GM23338 (cell line): ENCODE results near the gene PDE2A. TPM values are rescaled to one million over a fixed set of nuclear protein-coding genes. Genes with fewer than 3 reads are reported as not detected.

ENCODE experiments used
- ATAC-seq: fragments of 200-7000 bp; cut with Tn5 transposase; 3 replicates; pipeline ENCODE4 v1.9.1; 2020
- DNase-seq: peaks from one replicate; pipeline ENCODE4 v3.0.0-alpha.2; 2015; ENCODE audit warnings: low spot score
- H2AFZ ChIP-seq: fragments of 200-600 bp; sonication (generic); 2 replicates; pipeline ENCODE4 v1.8.0; 2016; ENCODE audit warnings: antibody characterized with exemption, mild to moderate bottlenecking, moderate library complexity
- H3F3A ChIP-seq: fragments of 200-600 bp; sonication (generic); replicated peaks from 2 replicates; pipeline ENCODE4 v1.8.0; 2017; ENCODE audit warnings: antibody characterized with exemption, mixed run types, low read depth
- H3K27ac ChIP-seq: fragments of 200-600 bp; sonication (generic); 2 replicates; pipeline ENCODE4 v1.6.1; 2016; ENCODE audit warnings: low read depth
- H3K27me3 ChIP-seq: fragments of 200-600 bp; sonication (generic); 2 replicates; pipeline ENCODE4 v1.8.0; 2016; ENCODE audit warnings: mild to moderate bottlenecking, mixed run types, moderate library complexity; ENCODE audit not compliant: insufficient read depth
- H3K36me3 ChIP-seq: fragments of 200-600 bp; sonication (generic); 2 replicates; pipeline ENCODE4 v1.8.0; 2016; ENCODE audit warnings: mild to moderate bottlenecking; ENCODE audit not compliant: insufficient read depth
- H3K4me1 ChIP-seq: fragments of 200-600 bp; sonication (generic); 2 replicates; pipeline ENCODE4 v1.8.0; 2016; ENCODE audit warnings: mild to moderate bottlenecking, moderate library complexity; ENCODE audit not compliant: insufficient read depth
- H3K4me2 ChIP-seq: fragments of 200-600 bp; sonication (generic); 2 replicates; pipeline ENCODE4 v1.7.1; 2017; ENCODE audit warnings: mixed run types
- H3K4me3 ChIP-seq: fragments of 200-600 bp; sonication (generic); 2 replicates; pipeline ENCODE4 v1.6.1; 2016; ENCODE audit warnings: mixed run types
- H3K79me2 ChIP-seq: fragments of 200-600 bp; sonication (generic); replicated peaks from 2 replicates; pipeline ENCODE4 v1.8.0; 2017; ENCODE audit warnings: mild to moderate bottlenecking; ENCODE audit not compliant: insufficient read depth
- H3K9me2 ChIP-seq: fragments of 200-600 bp; sonication (generic); 2 replicates; pipeline ENCODE4 v1.8.0; 2017; ENCODE audit not compliant: insufficient read depth
- H4K20me1 ChIP-seq: fragments of 200-600 bp; sonication (generic); replicated peaks from 2 replicates; pipeline ENCODE4 v1.8.0; 2017; ENCODE audit warnings: mild to moderate bottlenecking; ENCODE audit not compliant: insufficient read depth
- H3K27ac Mint-ChIP-seq: 2 replicates; pipeline ENCODE4 v1.8.0; 2020; ENCODE audit warnings: inconsistent platforms, mild to moderate bottlenecking, moderate library complexity, mixed read lengths
- H3K27me3 Mint-ChIP-seq: 3 replicates; pipeline ENCODE4 v1.8.0; 2022; ENCODE audit warnings: low read depth, mild to moderate bottlenecking, moderate library complexity, mixed read lengths, inconsistent platforms; ENCODE audit not compliant: insufficient read depth, poor library complexity
- H3K36me3 Mint-ChIP-seq: 3 replicates; pipeline ENCODE4 v1.8.0; 2021; ENCODE audit warnings: low read depth, mild to moderate bottlenecking, inconsistent platforms, moderate library complexity, mixed read lengths
- H3K4me1 Mint-ChIP-seq: 3 replicates; pipeline ENCODE4 v1.8.0; 2020; ENCODE audit warnings: mild to moderate bottlenecking, inconsistent platforms, mixed read lengths
- H3K4me3 Mint-ChIP-seq: 3 replicates; pipeline ENCODE4 v1.8.0; 2021; ENCODE audit warnings: moderate library complexity, mild to moderate bottlenecking, inconsistent platforms, mixed read lengths
- H3K9me3 Mint-ChIP-seq: 3 replicates; pipeline ENCODE4 v1.8.0; 2020; ENCODE audit warnings: moderate library complexity, mild to moderate bottlenecking, inconsistent platforms, mixed read lengths
- CREB1 ChIP-seq: fragments of 250-450 bp; sonication (Bioruptor Pico); IDR thresholded peaks from 2 replicates; pipeline ENCODE4 v1.5.0; 2020; ENCODE audit warnings: low read depth, mild to moderate bottlenecking, moderate library complexity
- EZH2 ChIP-seq: fragments of 200-600 bp; sonication (generic); IDR thresholded peaks from one replicate; pipeline ENCODE4 v1.8.0; 2017; ENCODE audit warnings: antibody characterized with exemption, mild to moderate bottlenecking, low read depth; ENCODE audit not compliant: unreplicated experiment
- EZH2phosphoT487 ChIP-seq: fragments of 200-600 bp; sonication (generic); IDR thresholded peaks from one replicate; pipeline ENCODE4 v1.8.1; 2018; ENCODE audit warnings: antibody characterized with exemption; ENCODE audit not compliant: unreplicated experiment
- JUNB ChIP-seq: IDR thresholded peaks from one replicate; pipeline ENCODE4 v1.6.1; 2016; ENCODE audit warnings: antibody characterized with exemption; ENCODE audit not compliant: unreplicated experiment
- NANOG ChIP-seq: IDR thresholded peaks from 2 replicates; pipeline ENCODE4 v1.6.1; 2016; ENCODE audit warnings: antibody characterized with exemption, borderline replicate concordance
- POLR2AphosphoS5 ChIP-seq: IDR thresholded peaks from 2 replicates; pipeline ENCODE4 v1.6.1; 2016; ENCODE audit warnings: antibody characterized with exemption, low read depth
- REST ChIP-seq: IDR thresholded peaks from one replicate; pipeline ENCODE4 v1.6.1; 2018; ENCODE audit warnings: antibody characterized with exemption; ENCODE audit not compliant: unreplicated experiment
- ZNF114 ChIP-seq: fragments of 250-450 bp; sonication (Bioruptor Pico); IDR thresholded peaks from 2 replicates; pipeline ENCODE4 v1.5.0; 2020; ENCODE audit warnings: mild to moderate bottlenecking, moderate library complexity
- ZNF331 ChIP-seq: fragments of 250-450 bp; sonication (Bioruptor Pico); IDR thresholded peaks from 2 replicates; pipeline ENCODE4 v1.5.0; 2020; ENCODE audit warnings: low read depth, mild to moderate bottlenecking, moderate library complexity
- polyA plus RNA-seq: library from polyadenylated mRNA; unstranded; fragments of >200 nt; fragmentation: Nextera tagmentation; extraction: Ambion mirVana; gene quantifications from 2 replicates; pipeline ENCODE4 v1.2.1, GENCODE V29; 2016
- total RNA-seq: library from RNA; depleted of rRNA; stranded (reverse); fragments of >200 nt; shearing (Covaris generic); gene quantifications from 2 replicates; pipeline ENCODE4 v1.2.3, GENCODE V29; 2014
- TF ChIP-seq, protein P1 (sequence below): IDR thresholded peaks from 2 replicates; pipeline ENCODE4 v1.6.1; 2016; ENCODE audit warnings: antibody characterized with exemption
- TF ChIP-seq, protein P2 (sequence below), 2 experiments: fragments of 200-600 bp in 1 of 2; sonication (generic) in 1 of 2; conservative IDR thresholded peaks; 2 replicates each; pipeline versions ENCODE4 v1.5.1 to v1.6.1; 2016 to 2017; ENCODE audit warnings: antibody characterized with exemption in 2 of 2, low read depth in 2 of 2, mild to moderate bottlenecking in 2 of 2, moderate library complexity in 1 of 2

PDE2A gene
- total and polyA plus RNA-seq, 2 experiments from 2014 or later = 4.3 to 16.2 TPM

DNA sequence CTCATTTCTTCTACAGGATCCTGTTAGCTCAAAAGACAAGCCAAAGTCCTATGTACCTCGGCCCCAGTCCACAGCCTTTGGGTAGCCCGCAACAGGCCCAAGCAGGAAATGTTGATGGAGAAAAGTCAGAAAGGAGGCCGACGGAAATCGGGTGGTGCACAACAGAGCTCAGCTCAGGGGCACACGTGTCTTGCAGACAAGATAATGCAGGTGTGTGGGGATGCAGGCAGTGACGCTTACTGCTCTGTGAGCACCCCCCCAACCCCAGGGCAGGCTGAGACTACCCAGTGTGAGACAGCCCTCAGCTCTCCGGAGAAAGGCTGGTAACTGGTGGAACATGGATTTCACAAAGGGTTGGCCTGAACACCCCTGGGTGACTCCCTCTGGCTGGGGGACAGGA, 4.3 kb upstream of the PDE2A start (continued):
- no peak for TF ChIP-seq REST
- no peak for TF ChIP-seq EZH2phosphoT487
- no peak for TF ChIP-seq POLR2AphosphoS5

DNA sequence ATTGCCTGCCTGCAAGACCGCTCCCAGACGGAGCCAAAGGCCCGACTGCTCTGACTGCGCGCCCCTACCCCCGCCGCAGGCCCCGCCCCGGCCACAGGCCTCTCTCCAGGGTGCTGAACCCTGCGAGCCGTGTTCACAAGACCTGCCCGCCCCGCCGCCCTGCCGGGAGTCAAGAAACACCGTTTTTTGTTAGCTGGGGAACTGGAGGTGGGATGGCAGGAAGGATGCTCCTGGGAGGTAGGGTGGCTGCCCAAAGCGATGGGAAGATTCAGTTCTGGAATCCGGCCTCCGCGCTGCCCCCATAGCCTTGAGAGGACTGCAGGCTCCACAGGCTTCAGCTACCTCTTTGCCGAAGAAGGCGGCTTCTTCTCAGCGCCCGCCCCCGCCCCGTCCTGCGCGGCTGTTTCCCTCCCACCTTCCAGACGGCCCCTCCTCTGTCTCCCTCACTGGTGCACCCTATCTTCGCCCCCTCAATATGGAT, 2.7 kb upstream of the PDE2A start:
- Mint-ChIP-seq H3K4me1 (peaks cover 55% of the 10 kb centered on the region), H3K4me3 (peak overlapping the region; percentile 66), H3K27ac (no peak overlapping the region), H3K9me3 (no peaks in the 10 kb centered on the region), H3K36me3 (no peaks in the 10 kb centered on the region), H3K27me3 (peaks cover 54% of the 10 kb centered on the region)
- H3K4me2 ChIP-seq = peak overlapping the region; percentile 81
- ATAC-seq = peak; percentile 77
- no peaks in the 10 kb centered on the region for H3K79me2 ChIP-seq
- peaks cover 32% of the 10 kb centered on the region for H3K4me1 ChIP-seq
- no peaks in the 10 kb centered on the region for H3K9me2 ChIP-seq
- H3K4me3 ChIP-seq = peak overlapping the region; percentile 50
- no peaks in the 10 kb centered on the region for H3F3A ChIP-seq
- no peak overlapping the region for H3K27ac ChIP-seq
- H4K20me1 ChIP-seq = no peaks in the 10 kb centered on the region; the same call in 1 of the 2 replicates
- H2AFZ ChIP-seq = no peak overlapping the region
- DNase-seq = peak; percentile 94
- H3K36me3 ChIP-seq = no peaks in the 10 kb centered on the region
- H3K27me3 ChIP-seq = peaks cover 66% of the 10 kb centered on the region
- no peak for TF ChIP-seq CREB1
- TF ChIP-seq POLR2AphosphoS5 = no peak
- no peak for TF ChIP-seq ZNF114 (CRISPR knock-in tag)
- TF ChIP-seq ZNF331 (CRISPR knock-in tag) = no peak
- TF ChIP-seq, protein P1, sequence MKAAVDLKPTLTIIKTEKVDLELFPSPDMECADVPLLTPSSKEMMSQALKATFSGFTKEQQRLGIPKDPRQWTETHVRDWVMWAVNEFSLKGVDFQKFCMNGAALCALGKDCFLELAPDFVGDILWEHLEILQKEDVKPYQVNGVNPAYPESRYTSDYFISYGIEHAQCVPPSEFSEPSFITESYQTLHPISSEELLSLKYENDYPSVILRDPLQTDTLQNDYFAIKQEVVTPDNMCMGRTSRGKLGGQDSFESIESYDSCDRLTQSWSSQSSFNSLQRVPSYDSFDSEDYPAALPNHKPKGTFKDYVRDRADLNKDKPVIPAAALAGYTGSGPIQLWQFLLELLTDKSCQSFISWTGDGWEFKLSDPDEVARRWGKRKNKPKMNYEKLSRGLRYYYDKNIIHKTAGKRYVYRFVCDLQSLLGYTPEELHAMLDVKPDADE = no peak
- TF ChIP-seq EZH2 = no peak
- TF ChIP-seq REST = peak; percentile 97
- TF ChIP-seq, protein P2, sequence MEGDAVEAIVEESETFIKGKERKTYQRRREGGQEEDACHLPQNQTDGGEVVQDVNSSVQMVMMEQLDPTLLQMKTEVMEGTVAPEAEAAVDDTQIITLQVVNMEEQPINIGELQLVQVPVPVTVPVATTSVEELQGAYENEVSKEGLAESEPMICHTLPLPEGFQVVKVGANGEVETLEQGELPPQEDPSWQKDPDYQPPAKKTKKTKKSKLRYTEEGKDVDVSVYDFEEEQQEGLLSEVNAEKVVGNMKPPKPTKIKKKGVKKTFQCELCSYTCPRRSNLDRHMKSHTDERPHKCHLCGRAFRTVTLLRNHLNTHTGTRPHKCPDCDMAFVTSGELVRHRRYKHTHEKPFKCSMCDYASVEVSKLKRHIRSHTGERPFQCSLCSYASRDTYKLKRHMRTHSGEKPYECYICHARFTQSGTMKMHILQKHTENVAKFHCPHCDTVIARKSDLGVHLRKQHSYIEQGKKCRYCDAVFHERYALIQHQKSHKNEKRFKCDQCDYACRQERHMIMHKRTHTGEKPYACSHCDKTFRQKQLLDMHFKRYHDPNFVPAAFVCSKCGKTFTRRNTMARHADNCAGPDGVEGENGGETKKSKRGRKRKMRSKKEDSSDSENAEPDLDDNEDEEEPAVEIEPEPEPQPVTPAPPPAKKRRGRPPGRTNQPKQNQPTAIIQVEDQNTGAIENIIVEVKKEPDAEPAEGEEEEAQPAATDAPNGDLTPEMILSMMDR (conservative IDR thresholded peaks at IDR 0.05; ENCODE audit: low read depth in 2 of 2) = 0 out of 4 replicates have a peak, but pooled peaks of 1 of the 2 experiments have one; percentile 0
- TF ChIP-seq NANOG = no peak
- TF ChIP-seq JUNB = no peak
